Kidney (tissue), 14 donors: ENCODE measurements around the gene CRYBG1. TPM values are rescaled to one million over a fixed set of nuclear protein-coding genes. Genes with fewer than 3 reads are reported as not detected.

Experiments
- DNase-seq, 5 donors: peaks; one replicate each; pipeline ENCODE4 v3.0.0-alpha.2; 2013 to 2020
- FAIRE-seq: peaks from 2 replicates; lab custom pipeline; 2012; peaks lifted over from hg19 to GRCh38; lab: Jason Lieb, UNC
- H3K27ac ChIP-seq, 2 donors: one replicate each; pipeline ENCODE4 v1.7.0; 2013; ENCODE audit warnings: low read depth in 2 of 2, low read length in 2 of 2, inconsistent platforms in 1 of 2
- H3K27me3 ChIP-seq: one replicate; pipeline ENCODE4 v1.7.1; 2013; ENCODE audit warnings: low read length, inconsistent platforms; ENCODE audit not compliant: control insufficient read depth, insufficient read depth
- H3K36me3 ChIP-seq, 3 donors: one replicate each; pipeline versions ENCODE4 v1.7.0 to v1.7.1; 2013; ENCODE audit warnings: low read length in 3 of 3, control low read depth in 1 of 3, inconsistent platforms in 1 of 3; ENCODE audit not compliant: insufficient read depth in 3 of 3, control insufficient read depth in 2 of 3
- H3K4me1 ChIP-seq, 3 donors: one replicate each; pipeline versions ENCODE4 v1.7.0 to v1.7.1; 2013; ENCODE audit warnings: low read length in 3 of 3, inconsistent platforms in 1 of 3, low read depth in 1 of 3; ENCODE audit not compliant: control insufficient read depth in 2 of 3, insufficient read depth in 2 of 3
- H3K4me3 ChIP-seq, 3 donors: one replicate each; pipeline versions ENCODE4 v1.7.0 to v1.8.1; 2013; ENCODE audit warnings: low read length in 3 of 3, control low read depth in 1 of 3, inconsistent platforms in 1 of 3
- H3K9ac ChIP-seq, 3 donors: one replicate each; pipeline versions ENCODE4 v1.7.0 to v1.7.1; 2013; ENCODE audit warnings: low read length in 3 of 3, control low read depth in 1 of 3, inconsistent platforms in 1 of 3
- H3K9me3 ChIP-seq, 3 donors: one replicate each; pipeline versions ENCODE4 v1.7.0 to v1.7.1; 2013; ENCODE audit warnings: low read length in 3 of 3, control low read depth in 1 of 3, inconsistent platforms in 1 of 3; ENCODE audit not compliant: control insufficient read depth in 2 of 3, insufficient read depth in 1 of 3
- intact Hi-C: fragments of 100-400 bp; cut with DNase I; formaldehyde crosslinking; loops from one replicate; pipeline ENCODE4 v1.11.1; 2022
- polyA plus RNA-seq: library from polyadenylated mRNA; stranded (reverse); fragments of 350-450 nt; fragmentation: Illumina TruSeq; extraction: RNeasy Lipid Tissue Mini Kit (QIAGEN cat#74804); gene quantifications from one replicate; pipeline ENCODE4 v1.2.3, GENCODE V29; 2014; ENCODE audit warnings: low read depth, low replicate concordance; ENCODE audit not compliant: insufficient read depth
- total RNA-seq: library from RNA; stranded (reverse); fragmentation: NEBNext Ultra II Directional; extraction: Animal tissue kit (Norgen Biotek cat#: 25700); gene quantifications from one replicate; pipeline ENCODE4 v1.2.1, GENCODE V29; 2021
- TF ChIP-seq, protein P1 (sequence below): IDR thresholded peaks from 3 replicates; pipeline ENCODE4 v1.5.1; 2012; ENCODE audit warnings: mild to moderate bottlenecking, moderate library complexity, borderline replicate concordance; ENCODE audit not compliant: insufficient read depth; ENCODE audit errors: extremely low read depth
- donor health status: control.
- donor health status: control.
- donor health status: control.
- donor health status: control.
- donor health status: control.
- donor health status: DM: yes; HTN: yes; CAD: no.
- donor health status: Normal renal cell carcinoma (clear cell type).

CRYBG1 gene
- total and polyA plus RNA-seq, 2 donors from 2014 or later, result 7.0 to 32.6 TPM

DNA sequence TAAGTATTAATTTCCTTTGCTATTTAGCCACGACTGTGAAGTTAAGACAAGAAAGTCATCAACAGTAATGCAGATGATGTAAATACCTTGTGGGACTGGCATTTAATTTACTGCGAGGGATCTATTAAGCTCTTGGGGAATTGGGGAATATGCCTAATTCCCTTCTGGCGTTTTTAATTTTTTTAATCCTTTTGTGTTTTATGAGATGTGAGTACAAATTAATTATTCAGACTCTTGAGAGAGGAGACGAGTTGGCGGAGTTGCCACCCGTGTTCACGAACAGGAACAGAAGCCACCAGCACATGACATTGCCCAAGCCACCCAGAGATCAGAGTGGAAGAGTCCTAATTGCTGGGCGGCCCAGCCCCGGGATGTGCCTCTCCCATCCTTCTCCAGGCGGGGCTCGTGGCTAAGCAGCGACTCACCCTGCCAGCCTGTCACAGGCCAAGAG, 533 bp upstream of the CRYBG1 start:
- Histone ChIP-seq H3K27ac (no peak overlapping the region), H3K27me3 (no peaks in the 10 kb centered on the region), H3K4me3 (peak overlapping the region in 2 of 3 donors; percentile 18 to 55), H3K9ac (peak overlapping the region in 1 of 3 donors; percentile 44), H3K9me3 (no peaks in the 10 kb centered on the region), H3K36me3 (no peaks in the 10 kb centered on the region), H3K4me1 (peaks cover 0 to 4% (median 2%) of the 10 kb centered on the region in 3 donors)
- FAIRE-seq (no peak), DNase-seq (no peak)
- TF ChIP-seq, protein P1, sequence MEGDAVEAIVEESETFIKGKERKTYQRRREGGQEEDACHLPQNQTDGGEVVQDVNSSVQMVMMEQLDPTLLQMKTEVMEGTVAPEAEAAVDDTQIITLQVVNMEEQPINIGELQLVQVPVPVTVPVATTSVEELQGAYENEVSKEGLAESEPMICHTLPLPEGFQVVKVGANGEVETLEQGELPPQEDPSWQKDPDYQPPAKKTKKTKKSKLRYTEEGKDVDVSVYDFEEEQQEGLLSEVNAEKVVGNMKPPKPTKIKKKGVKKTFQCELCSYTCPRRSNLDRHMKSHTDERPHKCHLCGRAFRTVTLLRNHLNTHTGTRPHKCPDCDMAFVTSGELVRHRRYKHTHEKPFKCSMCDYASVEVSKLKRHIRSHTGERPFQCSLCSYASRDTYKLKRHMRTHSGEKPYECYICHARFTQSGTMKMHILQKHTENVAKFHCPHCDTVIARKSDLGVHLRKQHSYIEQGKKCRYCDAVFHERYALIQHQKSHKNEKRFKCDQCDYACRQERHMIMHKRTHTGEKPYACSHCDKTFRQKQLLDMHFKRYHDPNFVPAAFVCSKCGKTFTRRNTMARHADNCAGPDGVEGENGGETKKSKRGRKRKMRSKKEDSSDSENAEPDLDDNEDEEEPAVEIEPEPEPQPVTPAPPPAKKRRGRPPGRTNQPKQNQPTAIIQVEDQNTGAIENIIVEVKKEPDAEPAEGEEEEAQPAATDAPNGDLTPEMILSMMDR, result no peak
- intact Hi-C loops, result no loop called here

DNA sequence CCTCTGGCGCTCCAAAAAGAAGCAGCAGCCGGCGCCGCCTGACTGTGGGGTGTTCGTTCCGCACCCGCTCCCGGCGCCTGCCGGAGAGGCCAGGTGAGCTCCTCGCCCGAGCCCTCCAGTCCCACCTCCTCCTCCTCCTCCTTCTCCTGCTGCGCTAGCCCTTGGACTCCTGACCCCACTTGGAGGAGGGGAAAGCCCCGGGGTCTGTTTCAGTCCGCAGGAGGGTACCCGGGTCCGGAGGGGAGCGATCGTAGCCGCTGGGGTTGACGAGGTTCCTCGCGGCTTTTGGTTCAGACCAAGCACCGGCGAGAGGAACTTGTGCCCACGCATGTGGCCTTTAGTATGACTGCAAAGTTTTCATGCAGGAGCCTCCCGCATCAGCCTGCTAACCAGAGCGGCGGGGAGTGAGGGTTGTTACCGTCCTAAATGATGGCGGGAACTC, 493 bp downstream of the CRYBG1 start:
- peak overlapping the region; percentile 42 to 55 (median 55) for H3K4me3 ChIP-seq
- intact Hi-C loops, result no loop called here
- no peak for FAIRE-seq

DNA sequence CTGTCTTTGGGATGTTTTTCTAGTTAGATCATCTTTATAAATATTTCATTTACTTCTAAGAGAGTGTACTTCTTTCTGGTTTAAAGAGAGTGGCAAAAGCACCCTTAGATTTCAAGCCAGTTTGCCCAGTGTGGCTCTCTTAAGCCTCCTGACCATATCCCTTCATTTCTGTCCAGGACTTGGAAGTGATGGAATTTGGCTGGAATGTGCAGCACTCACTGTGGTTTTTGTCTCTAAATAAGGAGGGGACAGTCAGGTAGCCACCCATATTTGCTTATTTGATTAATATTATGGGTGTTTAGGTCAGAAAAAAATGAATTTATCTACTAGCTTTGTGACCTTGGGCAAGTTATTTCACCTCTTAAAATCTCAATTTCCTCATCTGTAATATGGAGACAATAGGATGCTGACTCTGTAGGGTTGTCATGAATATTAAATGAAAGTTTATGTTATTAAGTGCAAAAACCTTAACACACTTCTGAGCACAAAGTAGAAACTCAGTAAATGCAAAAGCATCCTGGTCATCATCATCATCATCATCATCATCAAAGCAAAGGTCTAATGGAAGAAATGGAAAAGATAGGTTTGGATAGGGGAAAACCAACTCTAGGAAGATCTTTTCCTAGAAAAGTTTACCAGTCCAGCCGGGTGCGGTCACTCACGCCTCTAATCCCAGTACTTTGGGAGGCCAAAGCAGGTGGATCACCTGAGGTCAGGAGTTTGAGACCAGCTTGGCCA, 3.1 kb downstream of the CRYBG1 start:
- H3K27ac ChIP-seq, result no peak overlapping the region
- no peaks in the 10 kb centered on the region for H3K36me3 ChIP-seq
- no peaks in the 10 kb centered on the region for H3K9me3 ChIP-seq
- FAIRE-seq (no peak), DNase-seq (no peak)
- peaks cover 0 to 4% (median 2%) of the 10 kb centered on the region in 3 donors for H3K4me1 ChIP-seq
- TF ChIP-seq, protein P1, result no peak
- no peaks in the 10 kb centered on the region for H3K27me3 ChIP-seq
- H3K4me3 ChIP-seq, result no peak overlapping the region
- no peak overlapping the region for H3K9ac ChIP-seq
- intact Hi-C loops, result no loop called here

More for the DNA sequence above, 493 bp downstream of the CRYBG1 start:
- Histone ChIP-seq H3K9ac (peak overlapping the region in 2 of 3 donors; percentile 20 to 58), H3K27ac (peak overlapping the region; percentile 33 to 41), H3K9me3 (no peaks in the 10 kb centered on the region), H3K36me3 (no peaks in the 10 kb centered on the region), H3K4me1 (peaks cover 0 to 4% (median 2%) of the 10 kb centered on the region in 3 donors), H3K27me3 (no peaks in the 10 kb centered on the region)
- DNase-seq, result peak; percentile 41 to 75 (median 47)
- TF ChIP-seq, protein P1, result no peak
